NCI-H2107 treated with DMSO at 0.1 percent for 48 hours (cell line): ENCODE data around the gene AIG1.

Experiments used
- DNase-seq: peaks from one replicate; lab custom pipeline; 2025; ENCODE audit not compliant: unreplicated experiment; lab: John Stamatoyannopoulos, UW

Gene AIG1

GRCh38 chr6:143356101-143356880 is 295.6 kb downstream of the AIG1 start:
- no peak for DNase-seq

GRCh38 chr6:143357152-143357551 is 296.5 kb downstream of the AIG1 start:
- DNase-seq, result no peak

- DNase-seq, result no peak
These were observed 297.0 kb downstream of the AIG1 start for GRCh38 chr6:143357561-143358255.

GRCh38 chr6:143361536-143362191 is 301.0 kb downstream of the AIG1 start:
- DNase-seq, result no peak

GRCh38 chr6:143362192-143362558 is 301.5 kb downstream of the AIG1 start:
- DNase-seq, result peak; percentile 19

- DNase-seq, result no peak
These were observed 302.6 kb downstream of the AIG1 start for GRCh38 chr6:143363299-143363698.

GRCh38 chr6:143368426-143368825 is 307.7 kb downstream of the AIG1 start:
- no peak for DNase-seq

- no peak for DNase-seq
These were observed 309.3 kb downstream of the AIG1 start for GRCh38 chr6:143369971-143370370.

- no peak for DNase-seq
These were observed 310.2 kb downstream of the AIG1 start for GRCh38 chr6:143370812-143371370.

- DNase-seq, result no peak
These were observed 311.7 kb downstream of the AIG1 start for GRCh38 chr6:143372199-143372882.

- no peak for DNase-seq
These were observed 313.3 kb downstream of the AIG1 start for GRCh38 chr6:143374014-143374413.

GRCh38 chr6:143375022-143375585 is 314.4 kb downstream of the AIG1 start:
- no peak for DNase-seq

GRCh38 chr6:143376375-143376774 is 315.7 kb downstream of the AIG1 start:
- DNase-seq, result no peak

GRCh38 chr6:143376861-143377260 is 316.2 kb downstream of the AIG1 start:
- DNase-seq, result no peak

GRCh38 chr6:143385636-143386035 is 324.9 kb downstream of the AIG1 start:
- DNase-seq, result no peak

GRCh38 chr6:143390278-143390677 is 329.6 kb downstream of the AIG1 start:
- no peak for DNase-seq
